A549 (cell line): ENCODE measurements around the gene DYRK1A.

ENCODE experiments used
- CEBPB ChIP-seq, 2 experiments: fragments of >200 bp in 1 of 2; sonication (Bioruptor Twin) in 1 of 2; formaldehyde crosslinking in 1 of 2; IDR thresholded peaks; 2 replicates each; pipeline ENCODE4 v1.6.1; 2012 to 2016
- CTCF ChIP-seq: fragments of >200 bp; sonication (Bioruptor Twin); formaldehyde crosslinking; IDR thresholded peaks from 3 replicates; pipeline ENCODE4 v1.5.1; 2016
- EP300 ChIP-seq, 2 experiments: fragments of >200 bp; sonication (Bioruptor Twin); formaldehyde crosslinking; IDR thresholded peaks; 2 replicates in 1 of 2; 3 replicates in 1 of 2; pipeline ENCODE4 v1.6.1; 2016 to 2017
- HDAC2 ChIP-seq: fragments of 200-600 bp; sonication (generic); IDR thresholded peaks from 2 replicates; pipeline ENCODE4 v1.6.1; 2016
- MAX ChIP-seq: IDR thresholded peaks from 2 replicates; pipeline ENCODE4 v1.6.1; 2012
- NPAS2 ChIP-seq: fragments of 250-450 bp; sonication (Bioruptor Pico); IDR thresholded peaks from 2 replicates; pipeline ENCODE4 v1.8.0; 2022; ENCODE audit warnings: mild to moderate bottlenecking, moderate library complexity, borderline replicate concordance
- POLR2A ChIP-seq: IDR thresholded peaks from 2 replicates; pipeline ENCODE4 v1.6.1; 2012; ENCODE audit warnings: mild to moderate bottlenecking, low read length
- TF ChIP-seq, protein P1 (sequence below): fragments of 200-600 bp; sonication (generic); IDR thresholded peaks from 2 replicates; pipeline ENCODE4 v1.6.1; 2016; ENCODE audit warnings: antibody characterized with exemption, mild to moderate bottlenecking, moderate library complexity
- TF ChIP-seq, protein P2 (sequence below): fragments of 450-650 bp; IDR thresholded peaks from 2 replicates; pipeline ENCODE4 v1.6.1; 2014; ENCODE audit warnings: antibody characterized with exemption

- TF ChIP-seq CTCF (no peak), MAX (no peak), NPAS2 (CRISPR knock-in tag) (no peak), CEBPB (IDR thresholded peaks at IDR 0.05) (no peak), EP300 (IDR thresholded peaks at IDR 0.05) (no peak), HDAC2 (no peak), POLR2A (no peak)
- TF ChIP-seq, protein P1, sequence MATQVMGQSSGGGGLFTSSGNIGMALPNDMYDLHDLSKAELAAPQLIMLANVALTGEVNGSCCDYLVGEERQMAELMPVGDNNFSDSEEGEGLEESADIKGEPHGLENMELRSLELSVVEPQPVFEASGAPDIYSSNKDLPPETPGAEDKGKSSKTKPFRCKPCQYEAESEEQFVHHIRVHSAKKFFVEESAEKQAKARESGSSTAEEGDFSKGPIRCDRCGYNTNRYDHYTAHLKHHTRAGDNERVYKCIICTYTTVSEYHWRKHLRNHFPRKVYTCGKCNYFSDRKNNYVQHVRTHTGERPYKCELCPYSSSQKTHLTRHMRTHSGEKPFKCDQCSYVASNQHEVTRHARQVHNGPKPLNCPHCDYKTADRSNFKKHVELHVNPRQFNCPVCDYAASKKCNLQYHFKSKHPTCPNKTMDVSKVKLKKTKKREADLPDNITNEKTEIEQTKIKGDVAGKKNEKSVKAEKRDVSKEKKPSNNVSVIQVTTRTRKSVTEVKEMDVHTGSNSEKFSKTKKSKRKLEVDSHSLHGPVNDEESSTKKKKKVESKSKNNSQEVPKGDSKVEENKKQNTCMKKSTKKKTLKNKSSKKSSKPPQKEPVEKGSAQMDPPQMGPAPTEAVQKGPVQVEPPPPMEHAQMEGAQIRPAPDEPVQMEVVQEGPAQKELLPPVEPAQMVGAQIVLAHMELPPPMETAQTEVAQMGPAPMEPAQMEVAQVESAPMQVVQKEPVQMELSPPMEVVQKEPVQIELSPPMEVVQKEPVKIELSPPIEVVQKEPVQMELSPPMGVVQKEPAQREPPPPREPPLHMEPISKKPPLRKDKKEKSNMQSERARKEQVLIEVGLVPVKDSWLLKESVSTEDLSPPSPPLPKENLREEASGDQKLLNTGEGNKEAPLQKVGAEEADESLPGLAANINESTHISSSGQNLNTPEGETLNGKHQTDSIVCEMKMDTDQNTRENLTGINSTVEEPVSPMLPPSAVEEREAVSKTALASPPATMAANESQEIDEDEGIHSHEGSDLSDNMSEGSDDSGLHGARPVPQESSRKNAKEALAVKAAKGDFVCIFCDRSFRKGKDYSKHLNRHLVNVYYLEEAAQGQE, result no peak
- TF ChIP-seq, protein P2, sequence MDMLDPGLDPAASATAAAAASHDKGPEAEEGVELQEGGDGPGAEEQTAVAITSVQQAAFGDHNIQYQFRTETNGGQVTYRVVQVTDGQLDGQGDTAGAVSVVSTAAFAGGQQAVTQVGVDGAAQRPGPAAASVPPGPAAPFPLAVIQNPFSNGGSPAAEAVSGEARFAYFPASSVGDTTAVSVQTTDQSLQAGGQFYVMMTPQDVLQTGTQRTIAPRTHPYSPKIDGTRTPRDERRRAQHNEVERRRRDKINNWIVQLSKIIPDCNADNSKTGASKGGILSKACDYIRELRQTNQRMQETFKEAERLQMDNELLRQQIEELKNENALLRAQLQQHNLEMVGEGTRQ, result no peak
Observed at GRCh38 chr21:37381883-37382585, 15.5 kb downstream of the DYRK1A start.
